Stimulated activated CD4-positive, alpha-beta T cell treated with anti-CD3 and anti-CD28 coated beads, Interleukin-1b, Interleukin-23, amount 100 ng/mL, for 24 hours (primary cell): ENCODE measurements around the gene HCFC1R1.

Experiments used
- DNase-seq, 4 experiments: peaks; one replicate each; pipeline ENCODE4 v3.0.0-alpha.2; 2020; ENCODE audit warnings: low read depth in 4 of 4, low spot score in 1 of 4

Gene HCFC1R1

DNA sequence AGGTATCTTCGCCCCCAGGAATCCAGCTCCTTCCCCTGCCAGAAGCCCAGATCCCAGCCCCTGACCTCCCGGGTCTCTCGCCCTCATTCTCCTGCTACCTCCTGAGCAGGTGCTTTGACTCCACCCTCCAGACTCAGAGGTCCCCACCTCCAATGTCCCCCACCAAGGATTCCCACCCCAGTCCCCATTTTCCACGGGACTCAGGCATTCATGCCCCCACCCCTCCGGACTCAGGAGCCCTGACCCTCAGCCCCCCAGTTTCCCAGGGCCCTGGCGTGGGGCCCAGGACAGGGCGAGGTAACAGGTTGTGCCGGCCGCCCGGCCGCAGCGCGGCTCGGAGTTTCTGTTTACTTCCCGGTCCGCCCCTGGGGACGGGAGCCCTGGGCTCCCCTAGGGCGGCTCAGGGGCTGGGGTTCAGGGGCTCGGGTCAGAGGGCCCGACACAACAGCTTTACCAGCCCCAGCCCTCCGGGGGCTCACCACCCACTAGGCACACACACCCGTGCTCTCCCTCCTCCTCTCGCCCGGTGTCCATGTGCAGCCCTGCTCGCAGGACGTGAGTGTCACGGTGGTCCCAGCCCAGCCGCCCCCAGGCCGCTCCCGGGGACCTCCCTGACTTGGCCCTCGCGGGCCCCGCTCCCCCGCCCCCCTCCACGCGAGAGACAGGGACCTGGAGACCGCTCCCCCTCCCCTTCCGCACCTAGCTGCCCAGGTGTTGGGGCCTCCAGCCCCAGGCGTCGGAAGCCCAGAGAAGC is 12.4 kb upstream of the HCFC1R1 start:
- no peak for DNase-seq

DNA sequence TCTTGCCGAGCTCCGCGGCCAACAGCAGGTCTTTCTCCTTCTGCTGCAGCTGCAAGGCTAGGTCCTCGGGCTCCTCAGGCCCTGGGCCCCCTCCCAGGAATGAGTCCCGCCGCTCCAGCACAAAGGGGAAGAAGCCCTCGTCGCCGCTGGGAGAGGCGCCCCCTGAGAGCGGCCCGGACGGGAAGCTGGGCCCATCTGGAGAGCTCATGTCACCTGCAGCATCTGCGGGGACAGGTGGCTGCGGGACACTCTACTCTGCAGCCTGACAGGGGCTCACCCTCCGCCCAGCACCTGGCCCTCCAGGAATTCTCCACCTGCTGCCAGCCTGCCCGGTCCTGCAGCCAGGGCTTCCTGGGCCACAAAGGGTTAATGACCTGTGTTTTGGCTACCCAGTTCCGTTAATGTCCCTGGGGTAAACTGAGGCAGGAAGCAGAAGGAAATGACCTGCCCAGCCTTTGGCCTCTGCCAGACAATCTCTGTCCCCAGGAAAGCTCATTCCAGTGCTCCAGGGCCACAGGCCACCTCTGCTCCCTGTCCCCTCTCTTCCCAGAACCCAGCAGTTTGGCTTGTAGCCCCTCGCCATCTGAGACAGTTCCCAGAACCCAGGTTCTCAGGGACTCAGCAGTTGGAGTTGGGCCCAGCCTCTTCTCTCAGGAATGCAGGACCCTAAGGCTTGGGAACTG is 11.7 kb upstream of the HCFC1R1 start:
- no peak for DNase-seq

DNA sequence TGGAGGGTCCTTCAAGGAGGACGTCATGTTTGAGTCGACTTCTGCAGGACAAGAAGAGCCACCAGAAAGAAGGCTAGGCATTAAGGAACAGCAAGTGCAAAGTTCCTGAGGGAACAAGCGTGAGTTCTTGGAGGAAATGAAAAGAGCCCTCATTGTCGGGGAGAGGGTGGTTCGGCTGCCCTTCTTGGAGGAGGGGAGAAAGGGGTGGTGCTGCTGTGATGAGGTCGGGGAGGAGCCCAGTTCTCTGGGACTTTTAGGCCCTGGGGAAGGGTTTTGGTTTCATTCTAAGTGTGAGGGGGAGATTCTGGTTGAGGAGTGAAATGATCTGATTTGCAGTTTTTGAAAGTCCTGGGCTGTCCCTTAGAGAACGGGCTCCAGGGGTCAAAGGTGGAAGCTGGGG is 8.9 kb upstream of the HCFC1R1 start:
- DNase-seq, result no peak

GRCh38 chr16:3030222-3031212 is 6.8 kb upstream of the HCFC1R1 start:
- no peak for DNase-seq

- DNase-seq, result peak in 2 of 4 experiments; percentile 34 to 46
Measured at GRCh38 chr16:3029491-3030221, 5.9 kb upstream of the HCFC1R1 start.

DNA sequence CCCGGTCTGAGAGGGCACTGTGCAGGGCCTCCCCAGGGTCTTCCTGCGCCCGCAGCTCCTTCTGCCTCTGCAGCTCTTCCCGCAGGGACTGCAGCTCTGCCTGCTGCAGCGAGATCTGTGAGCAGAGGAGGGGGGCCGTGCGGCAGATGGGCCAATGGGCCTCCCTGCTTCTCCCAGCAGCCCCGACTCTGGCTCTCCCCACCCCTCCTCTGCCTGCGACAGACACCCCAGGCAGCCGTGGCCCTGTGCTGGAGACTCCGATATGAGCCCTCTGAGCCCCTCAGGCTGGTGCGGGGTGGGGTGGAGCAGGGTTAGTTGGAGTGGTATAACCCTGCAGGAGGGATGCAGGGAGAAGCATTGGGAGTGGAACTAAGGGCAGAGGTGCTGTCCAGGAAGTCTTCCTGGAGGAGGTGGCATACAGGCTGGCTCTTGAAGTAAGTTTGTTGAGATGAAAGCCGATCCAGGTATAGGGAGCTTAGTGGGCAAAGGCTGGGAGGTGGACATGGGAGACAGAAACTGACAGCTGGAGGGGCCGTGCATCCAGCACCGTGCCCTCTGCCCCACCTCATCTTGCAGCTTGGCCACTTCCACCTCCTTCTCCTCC is 5.1 kb upstream of the HCFC1R1 start:
- DNase-seq, result no peak

DNA sequence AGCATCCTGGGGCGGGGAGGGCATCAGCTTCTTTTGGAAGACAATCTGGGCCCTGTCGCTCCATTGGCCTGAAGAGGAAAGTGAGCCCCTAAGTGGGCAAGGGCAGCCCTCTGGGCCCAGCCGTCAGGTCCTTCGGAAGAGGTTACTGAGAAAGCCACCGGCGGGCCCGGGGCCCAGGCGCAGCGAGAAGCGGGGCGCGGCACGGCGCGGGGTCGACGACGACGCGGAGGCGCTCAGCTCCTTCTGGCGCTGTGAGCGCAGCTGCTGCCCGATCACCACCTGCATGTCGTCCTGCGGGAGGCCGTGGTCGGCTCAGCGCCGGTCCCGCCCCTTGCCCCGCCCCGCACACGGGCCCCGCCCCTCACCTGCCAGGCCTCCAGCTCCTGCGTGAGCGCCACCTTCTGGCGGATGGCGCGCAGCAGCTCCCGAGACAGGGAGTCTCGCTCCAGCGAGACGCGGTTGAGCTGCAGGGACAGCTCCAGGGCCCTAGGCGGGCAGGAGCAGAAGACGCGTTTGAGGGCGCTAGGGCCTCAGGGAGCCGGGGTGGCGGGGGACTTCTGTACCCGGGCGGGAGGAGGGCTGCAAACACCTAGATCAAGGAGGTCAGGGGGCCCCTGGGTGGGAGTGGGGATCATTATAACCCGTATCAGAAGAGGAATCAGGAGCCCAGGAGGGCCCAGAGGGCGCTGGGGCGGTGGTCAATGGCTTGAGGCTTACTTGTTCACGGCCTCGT is 4.4 kb upstream of the HCFC1R1 start:
- DNase-seq, result peak; percentile 79 to 91 (median 84)

- no peak for DNase-seq
Measured at GRCh38 chr16:3027489-3027795, 3.7 kb upstream of the HCFC1R1 start.

GRCh38 chr16:3026609-3027488 is 3.1 kb upstream of the HCFC1R1 start:
- no peak for DNase-seq

- DNase-seq, result no peak
Measured at GRCh38 chr16:3026003-3026378, 2.2 kb upstream of the HCFC1R1 start.

GRCh38 chr16:3025032-3026002 is 1.6 kb upstream of the HCFC1R1 start:
- no peak for DNase-seq

- DNase-seq, result no peak
Measured at GRCh38 chr16:3023415-3023668, 400 bp downstream of the HCFC1R1 start.

GRCh38 chr16:3022684-3023414 is 893 bp downstream of the HCFC1R1 start:
- DNase-seq, result no peak

DNA sequence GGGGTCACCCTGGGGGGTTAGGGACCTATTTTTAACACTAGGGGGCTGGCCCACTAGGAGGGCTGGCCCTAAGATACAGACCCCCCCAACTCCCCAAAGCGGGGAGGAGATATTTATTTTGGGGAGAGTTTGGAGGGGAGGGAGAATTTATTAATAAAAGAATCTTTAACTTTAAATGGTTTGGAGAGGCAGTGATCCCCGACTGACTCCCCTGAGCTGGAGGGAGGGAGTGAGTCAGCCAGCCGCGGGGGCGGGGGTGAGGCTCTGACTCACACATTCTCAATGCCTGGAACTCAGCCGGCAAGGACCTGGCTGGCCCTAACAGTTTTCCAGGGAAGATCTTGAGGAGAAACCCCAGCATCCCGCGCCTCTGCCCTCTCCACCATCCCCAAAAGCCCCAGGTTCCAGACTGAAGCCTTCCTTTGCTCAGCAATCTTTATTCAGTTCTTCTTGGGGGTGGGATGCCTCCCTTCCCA is 1.5 kb downstream of the HCFC1R1 start:
- peak; percentile 74 to 88 (median 83) for DNase-seq

GRCh38 chr16:3021449-3022207 is 2.1 kb downstream of the HCFC1R1 start:
- peak in 3 of 4 experiments; percentile 54 to 91 (median 77) for DNase-seq
